GM19395 (cell line): ENCODE measurements around the gene SLC17A8.
"Not testable (repeated sequence)": the region's sequence is repeated elsewhere in the genome, so short reads cannot be mapped to it uniquely, and the experiment has no call there.

Source experiments
- ATAC-seq: cut with Tn5 transposase; IDR thresholded peaks from one replicate; pipeline ENCODE4 v1.9.1; 2021; ENCODE audit warnings: mild to moderate bottlenecking, moderate library complexity; ENCODE audit not compliant: unreplicated experiment

Gene SLC17A8

DNA sequence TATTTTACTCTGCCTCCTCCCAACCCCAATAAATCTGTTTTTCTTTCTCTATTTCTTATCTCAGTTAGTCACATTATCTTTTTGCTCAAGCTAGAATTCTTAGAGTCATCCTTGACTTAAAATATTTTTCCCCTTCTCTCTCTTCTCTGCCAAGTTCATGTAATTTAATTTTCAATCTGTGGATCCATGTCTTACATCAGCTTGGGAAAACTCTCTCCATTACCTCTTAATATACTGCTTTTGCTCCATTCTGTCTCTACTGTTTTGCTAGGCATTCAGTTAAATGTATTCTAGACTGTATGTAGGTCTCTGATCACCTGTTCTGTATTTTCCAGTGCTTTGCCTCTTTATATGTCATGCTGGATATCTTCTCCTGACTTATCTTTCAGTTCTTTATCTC lies 65.8 kb downstream of the SLC17A8 start:
- ATAC-seq, result no peak

DNA sequence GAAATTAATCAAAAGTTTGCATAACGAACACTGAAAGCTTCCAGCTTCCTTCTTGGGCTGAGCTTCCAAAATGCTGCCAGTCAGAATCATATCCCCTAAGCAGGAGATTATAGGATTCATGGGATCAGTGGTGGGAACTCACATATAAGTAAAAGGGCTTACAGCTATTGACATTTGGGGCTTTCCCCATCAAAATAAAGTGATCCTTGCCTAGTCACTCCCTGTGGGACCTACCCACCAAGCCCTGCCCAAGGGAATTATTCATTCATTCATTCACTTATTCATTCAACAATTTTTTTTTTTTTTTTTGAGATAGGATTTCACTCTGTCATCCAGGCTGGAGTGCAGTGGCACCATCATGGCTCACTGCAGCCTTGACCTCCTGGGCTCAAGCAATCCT lies 69.3 kb downstream of the SLC17A8 start:
- ATAC-seq, result no peak

DNA sequence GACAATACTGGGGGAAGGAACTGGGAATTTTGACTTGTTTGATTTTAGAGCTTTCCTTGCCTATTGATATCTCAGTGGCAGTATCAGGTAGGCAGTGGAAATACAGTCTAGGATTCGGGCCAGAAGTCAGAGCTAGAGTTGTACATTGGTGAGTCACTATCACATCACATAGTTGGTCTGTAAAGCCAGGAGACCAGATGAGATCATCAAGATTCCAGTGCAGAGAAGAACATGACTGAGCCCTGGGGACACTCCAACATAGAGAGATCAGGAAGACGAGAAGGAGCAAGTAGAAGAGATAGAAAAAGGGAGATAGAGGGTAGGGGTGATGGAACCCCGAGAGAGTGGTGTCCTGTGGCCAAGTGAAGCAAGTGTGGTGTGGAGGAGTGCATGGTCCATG lies 70.2 kb downstream of the SLC17A8 start:
- no peak for ATAC-seq

DNA sequence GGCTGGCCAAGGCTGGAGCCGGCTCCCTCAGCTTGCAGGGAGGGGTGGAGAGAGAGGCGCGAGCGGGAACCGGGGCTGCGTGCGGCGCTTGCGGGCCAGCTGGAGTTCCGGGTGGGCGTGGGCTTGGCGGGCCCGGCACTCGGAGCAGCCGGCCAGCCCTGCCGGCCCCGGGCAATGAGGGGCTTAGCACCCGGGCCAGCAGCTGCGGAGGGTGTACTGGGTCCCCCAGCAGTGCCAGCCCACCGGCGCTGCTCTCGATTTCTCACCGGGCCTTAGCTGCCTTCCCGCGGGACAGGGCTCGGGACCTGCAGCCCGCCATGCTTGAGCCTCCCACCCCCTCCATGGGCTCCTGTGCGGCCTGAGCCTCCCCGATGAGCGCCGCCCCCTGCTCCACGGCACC lies 73.4 kb downstream of the SLC17A8 start:
- not testable (repeated sequence) for ATAC-seq

DNA sequence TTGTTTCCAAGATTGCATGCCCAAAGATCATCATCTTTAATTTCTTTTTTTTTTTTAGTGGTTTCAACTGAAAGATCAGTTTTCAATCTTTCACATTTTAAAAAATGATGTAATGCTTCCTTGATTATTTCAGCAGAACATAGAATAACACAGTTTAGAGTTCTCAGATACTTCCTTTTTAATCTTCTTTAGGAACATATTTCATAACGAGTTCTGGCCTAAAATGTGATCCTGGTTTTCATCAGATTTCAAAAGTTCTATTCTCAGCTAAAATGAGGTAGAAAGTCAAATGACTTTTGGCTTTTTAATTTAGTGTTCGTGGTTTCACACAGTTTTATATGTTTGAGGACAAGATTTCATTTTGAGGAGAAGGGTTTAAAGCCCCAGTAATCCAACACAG lies 76.8 kb downstream of the SLC17A8 start:
- ATAC-seq, result no peak

DNA sequence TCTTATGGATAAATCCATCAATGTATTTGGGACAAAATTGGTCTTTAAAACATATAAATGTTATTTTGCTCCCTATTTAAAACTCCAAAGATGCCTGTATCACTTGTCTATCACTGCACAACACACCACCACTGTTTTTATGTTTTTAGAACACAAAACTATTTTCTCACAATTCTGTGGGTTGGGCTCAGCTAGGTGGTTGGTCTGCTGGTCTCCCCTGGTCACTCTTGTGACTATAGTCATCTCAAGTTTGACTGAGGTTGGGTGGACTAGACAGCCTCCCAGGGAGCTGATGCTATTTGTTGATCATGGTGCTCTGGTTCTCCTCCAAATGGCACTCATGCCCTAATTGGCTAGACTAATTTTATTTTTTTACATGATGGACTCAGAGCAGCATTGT lies 77.3 kb downstream of the SLC17A8 start:
- no peak for ATAC-seq

DNA sequence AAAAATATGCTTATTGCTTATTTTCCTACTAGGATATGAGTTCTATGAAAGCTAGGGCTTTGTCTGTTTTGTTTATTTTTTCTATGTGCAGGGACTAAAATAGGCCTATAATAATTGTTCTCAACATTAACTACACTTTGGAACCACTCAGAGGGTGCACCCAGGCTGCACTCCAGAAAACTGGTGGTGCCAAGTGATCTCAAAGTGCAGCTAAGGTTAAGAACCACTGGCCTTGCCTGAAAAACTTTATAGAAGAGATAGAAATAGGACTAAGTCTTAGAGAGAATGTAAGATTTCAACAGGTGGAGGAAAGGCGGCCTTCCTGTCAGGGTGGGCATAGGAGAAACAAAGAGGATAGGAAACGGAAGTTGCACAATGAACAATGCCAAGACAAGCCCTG lies 79.1 kb downstream of the SLC17A8 start:
- ATAC-seq, result no peak

DNA sequence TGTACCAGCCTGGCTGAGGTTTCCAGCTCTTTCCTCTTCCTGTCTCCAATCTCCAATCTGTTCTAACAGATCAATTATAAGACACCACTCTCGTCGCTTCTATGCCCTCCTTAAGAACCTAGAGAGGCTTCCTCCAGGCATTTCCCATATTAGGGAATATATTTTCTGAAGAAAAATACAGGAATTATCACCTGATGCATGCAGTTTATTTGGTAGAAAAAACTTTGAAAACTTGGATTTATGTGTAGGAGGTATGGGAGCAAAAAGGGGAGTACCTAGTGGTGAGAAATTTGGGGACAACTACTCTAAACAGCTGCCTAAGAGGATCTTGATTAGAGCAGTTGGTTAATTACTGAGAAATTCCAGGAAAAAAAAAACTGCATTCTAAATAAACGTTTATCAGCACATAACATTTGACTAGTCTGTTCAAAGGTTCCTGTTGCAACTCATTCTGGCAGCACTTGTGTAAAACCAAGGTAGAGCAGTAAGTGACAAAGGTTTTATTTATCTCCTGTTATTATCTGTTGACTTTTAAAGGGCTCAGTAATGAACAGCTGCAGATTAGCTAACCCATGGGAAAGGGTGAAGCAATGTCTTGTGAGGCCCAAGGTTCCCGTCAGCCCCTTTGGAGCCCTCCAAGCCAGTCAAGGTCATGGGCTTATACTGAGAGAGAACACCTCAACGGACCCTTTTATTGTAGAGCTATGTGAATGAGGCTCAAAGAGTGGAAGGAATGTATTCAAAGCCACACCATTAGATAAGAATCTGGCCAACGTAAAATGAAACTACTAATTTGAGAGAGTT lies 80.4 kb downstream of the SLC17A8 start:
- ATAC-seq, result no peak

DNA sequence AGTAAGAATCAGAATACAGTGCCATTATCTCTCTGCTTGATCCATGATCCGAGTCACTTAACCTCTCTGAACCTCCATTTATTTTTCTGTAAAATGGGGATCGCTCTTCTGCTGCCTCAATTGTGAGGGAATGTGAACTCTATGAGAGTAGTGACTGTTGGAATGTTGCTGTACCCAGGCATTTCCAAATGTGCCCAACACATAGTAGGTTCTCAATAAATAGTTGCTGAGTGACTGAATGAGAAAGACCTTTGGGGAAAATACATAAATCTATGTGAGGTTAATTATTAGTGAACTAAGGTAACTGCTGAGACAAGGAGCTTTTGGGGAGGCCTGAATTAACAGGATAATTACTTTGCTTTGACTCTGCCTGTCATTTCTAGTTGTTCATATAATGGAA lies 82.9 kb downstream of the SLC17A8 start:
- no peak for ATAC-seq

DNA sequence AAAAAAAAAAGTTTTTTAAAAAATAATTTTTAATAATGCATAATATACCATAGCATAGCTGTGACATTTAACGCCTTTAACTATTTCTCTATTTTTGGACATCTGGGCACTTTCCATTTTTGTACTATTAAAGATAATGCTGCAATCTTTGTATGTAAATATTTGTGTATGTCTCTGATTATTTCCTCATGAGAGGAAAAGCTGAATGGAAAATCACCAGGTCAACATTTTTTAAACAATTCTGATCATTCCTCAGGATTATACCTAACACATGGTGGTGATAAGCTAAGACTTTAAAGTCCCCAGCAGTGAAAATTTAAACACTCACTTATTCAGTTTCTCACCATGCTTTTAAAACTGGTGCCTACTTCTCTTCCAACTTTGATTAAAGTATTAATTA lies 85.5 kb downstream of the SLC17A8 start:
- ATAC-seq, result no peak

DNA sequence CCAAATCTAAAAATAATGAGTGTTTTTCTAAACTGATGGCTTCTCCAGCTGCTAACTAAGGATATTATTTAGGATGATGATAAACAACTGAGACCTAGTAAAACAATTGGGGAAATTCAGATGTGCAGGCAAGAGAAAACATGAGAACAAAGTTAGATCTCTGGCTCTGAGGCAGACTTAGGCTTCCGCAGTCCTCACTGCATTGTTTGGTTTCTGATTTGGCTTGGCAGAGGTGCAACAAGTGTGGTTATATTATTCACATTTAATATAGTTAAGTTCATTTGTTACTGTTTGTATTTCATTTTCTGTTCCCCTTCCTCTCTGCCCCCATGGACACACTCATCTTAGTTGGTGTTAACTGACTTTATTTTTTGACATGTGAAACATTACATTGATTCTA lies 86.6 kb downstream of the SLC17A8 start:
- no peak for ATAC-seq

DNA sequence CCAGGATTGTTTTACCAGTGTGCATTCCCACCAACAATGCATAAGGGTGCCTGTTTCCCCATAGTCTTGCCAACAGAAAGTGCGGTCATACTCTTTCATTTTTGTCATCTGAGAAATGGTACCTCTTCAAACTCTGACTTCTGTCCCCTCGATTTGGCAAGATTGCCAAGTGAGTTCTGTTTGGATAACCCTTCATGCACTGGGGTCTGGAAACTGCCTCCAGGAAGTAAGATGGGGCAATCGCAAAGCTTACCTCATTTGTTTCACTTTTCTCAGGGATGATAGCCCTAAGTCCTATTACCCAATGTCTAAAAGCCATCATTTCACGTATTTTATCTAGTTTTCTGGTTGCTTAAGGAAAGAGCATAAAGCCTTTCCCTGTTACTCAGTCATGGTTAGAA lies 88.2 kb downstream of the SLC17A8 start:
- no peak for ATAC-seq

DNA sequence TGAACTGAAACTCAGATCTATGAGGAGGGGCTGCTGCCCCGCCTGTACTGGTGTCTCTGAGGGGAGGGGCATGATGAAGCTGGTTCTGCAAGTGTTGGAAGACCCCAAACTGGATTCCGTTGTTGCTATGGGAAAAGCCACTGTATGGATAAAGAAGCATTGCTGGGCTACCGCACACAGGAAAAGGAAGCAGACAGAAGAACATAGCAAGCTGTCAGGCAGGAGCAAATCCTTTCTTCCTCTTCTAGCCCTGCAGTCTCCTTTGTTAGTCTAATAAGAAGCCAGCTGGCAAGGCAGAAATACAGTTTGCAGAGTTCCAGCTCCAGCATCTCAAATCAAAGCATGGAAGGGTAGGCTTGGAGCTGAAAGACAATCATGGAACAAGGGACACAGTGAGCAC lies 90.5 kb downstream of the SLC17A8 start:
- ATAC-seq, result no peak

DNA sequence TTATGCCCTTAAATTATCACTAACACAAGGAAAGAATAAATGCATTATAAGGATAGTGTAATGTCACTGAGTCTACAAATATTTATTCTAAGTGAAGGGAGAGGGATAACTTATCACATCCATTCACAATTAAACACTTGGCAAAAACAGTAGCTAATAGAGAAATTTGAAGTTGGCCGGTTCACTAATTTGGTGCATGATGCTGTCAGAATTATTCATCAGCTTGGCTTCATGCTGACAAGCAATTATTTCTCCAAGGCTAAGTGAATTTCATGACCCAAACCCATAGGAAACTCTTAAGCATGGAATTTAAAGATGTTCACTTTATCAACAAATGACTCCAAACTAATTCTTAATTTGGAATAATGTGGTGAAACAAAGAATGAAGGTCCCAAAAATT lies 91.8 kb downstream of the SLC17A8 start:
- ATAC-seq, result no peak

DNA sequence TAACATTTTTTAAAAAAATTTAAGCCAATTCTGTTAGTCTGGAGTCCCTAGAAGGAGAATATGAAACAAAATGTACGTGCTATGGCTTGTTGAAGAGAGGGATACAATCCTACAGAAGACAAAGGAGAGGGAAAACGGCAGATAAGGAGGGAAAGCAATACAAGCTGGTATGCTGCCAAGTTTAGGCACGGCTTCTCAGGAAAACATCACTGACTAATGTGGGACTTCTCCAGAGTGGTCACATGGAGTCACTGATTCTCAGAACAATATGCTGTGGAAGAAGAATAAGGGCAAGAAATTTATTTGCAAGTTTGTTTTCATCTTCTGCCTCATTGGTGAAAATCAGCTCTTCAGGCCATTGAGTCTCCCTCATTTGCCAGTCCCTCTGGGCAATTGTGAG lies 93.9 kb downstream of the SLC17A8 start:
- ATAC-seq, result no peak

DNA sequence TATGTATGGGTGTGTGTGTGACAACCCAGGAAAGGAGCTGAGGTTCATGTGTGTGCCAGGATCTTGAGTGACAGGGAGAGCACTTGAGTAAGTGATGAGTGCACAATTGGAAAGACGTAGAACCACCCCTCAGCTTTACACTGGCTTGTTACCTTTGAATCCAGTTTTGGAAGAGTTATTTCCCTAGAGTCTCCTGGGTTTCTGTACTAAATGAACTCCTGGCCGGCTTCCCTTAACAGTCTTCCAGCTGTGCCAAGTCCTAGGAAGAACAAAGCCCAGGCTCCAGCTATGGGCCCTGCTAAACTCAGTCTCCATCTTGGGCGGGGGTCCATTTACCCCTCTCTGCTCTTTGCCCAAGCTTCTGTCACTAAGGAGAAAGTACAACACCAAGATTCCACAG lies 97.1 kb downstream of the SLC17A8 start:
- ATAC-seq, result no peak

DNA sequence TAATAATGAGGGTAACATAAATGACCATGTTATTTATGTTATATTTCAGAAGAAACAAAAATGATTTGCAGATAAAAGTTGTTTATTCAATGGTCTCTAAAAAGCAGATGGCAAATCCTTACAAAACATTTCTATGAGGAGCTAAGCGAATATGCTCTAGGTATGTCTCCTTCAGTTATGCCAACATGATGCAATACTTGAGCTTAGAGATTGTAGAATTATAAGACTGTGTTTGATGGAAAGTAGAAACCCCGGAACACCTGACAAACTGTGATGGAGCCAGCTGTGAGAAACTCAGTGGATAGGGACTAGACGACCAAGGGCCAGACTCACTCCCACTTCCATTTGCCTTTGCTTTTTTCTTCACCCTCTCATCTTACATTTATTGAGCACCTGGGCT lies 99.0 kb downstream of the SLC17A8 start:
- ATAC-seq, result no peak

DNA sequence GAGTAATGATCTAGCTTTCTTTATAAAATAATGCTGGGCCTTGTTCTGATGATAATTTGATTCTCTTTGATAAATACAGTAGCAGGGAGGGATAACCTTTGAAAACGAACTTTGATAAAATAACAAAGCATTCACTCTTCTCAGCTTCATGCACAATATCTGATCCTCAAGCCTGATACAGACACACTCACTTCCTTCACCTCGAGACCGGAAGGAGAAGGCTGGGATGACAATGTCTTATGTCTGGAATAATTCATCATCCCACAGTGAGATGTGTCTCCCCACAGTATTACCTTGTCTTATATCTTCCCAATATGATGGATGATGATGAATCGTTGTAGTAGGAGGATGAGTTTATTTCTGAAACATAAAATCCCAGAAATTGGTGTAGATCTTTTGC lies 101.3 kb downstream of the SLC17A8 start:
- ATAC-seq, result no peak

DNA sequence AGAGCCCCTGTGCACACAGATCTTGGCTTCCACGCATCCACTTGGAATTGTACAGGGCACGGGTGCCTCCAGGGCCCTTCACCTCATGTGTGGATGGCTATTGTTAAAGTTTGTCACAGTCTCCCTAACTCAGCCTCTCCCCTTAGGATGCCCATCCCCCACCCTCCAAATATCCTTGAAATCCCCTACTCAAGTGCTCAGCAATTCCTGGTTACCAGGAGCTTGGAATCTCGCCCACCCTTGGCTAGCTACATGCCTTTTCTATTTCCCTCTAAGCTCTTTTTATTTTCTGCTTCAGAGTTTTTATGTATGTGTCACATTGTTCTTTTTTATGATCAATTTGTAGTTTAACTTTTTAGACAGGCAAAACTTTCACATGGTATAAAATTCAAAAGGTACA lies 103.8 kb downstream of the SLC17A8 start:
- no peak for ATAC-seq

DNA sequence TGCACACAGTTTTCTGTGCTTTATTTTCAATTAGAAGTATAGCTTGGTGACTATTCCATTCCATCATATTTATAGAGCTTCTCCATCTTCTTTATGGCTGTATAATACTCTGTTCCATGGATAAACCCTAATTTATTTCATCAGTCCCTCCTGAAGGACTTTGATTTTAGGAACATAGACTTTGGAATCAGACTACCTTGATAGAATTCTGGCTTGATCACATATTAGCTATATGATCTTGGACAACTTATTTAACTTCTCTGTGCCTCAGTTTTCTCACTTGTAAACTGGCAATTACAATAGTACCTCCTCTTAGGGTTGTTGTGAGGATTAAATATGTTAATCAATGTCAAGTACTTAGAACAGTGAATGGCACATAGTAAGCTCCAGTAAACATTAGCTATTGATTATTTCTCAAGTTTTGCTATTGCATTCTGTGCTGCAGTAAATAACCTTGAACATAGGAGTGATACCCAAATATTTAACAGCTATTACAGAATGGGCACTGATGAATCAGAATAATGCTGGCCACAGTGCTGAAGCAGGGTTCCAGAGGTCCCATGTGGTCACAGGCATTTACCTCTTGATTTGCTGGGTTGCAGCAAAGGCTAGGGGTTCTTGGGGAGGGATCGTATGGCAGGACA lies 104.6 kb downstream of the SLC17A8 start:
- ATAC-seq, result no peak

DNA sequence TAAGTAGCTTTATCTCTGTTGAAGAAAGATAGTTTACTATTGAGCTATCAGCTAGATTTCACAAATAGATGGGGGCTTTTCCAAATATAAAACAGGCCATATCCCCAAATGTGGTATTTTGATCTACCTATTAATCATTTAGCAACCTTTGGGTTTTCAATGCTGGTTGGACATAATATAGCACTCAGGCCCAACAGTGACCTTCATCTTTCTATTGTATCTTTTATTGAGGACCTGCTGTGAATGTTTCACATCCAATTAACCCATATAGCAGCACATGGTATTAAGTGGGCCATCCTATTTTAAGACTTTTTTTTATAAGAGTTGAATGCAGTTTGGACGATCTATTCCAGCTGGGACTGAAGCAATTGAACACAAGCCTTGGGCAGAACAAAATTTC lies 106.8 kb downstream of the SLC17A8 start:
- no peak for ATAC-seq

DNA sequence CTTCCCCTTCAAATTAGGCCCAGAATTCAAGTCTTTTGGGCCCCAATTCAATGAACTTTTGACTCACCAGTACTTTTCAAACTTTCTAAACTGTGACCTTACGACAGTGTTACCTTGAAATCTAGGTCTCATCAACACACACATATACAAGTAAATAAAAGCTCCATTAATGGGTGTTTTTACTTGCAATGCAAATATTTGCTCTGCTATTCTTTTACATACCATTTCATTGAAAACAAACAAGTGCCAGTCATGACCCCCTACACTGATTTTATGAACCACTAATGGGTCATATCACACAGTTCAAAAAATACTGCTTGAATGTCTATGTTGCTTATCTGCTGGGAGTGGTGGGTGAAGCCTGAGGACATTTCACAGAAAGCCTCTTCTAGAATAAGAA lies 107.7 kb downstream of the SLC17A8 start:
- ATAC-seq, result no peak

DNA sequence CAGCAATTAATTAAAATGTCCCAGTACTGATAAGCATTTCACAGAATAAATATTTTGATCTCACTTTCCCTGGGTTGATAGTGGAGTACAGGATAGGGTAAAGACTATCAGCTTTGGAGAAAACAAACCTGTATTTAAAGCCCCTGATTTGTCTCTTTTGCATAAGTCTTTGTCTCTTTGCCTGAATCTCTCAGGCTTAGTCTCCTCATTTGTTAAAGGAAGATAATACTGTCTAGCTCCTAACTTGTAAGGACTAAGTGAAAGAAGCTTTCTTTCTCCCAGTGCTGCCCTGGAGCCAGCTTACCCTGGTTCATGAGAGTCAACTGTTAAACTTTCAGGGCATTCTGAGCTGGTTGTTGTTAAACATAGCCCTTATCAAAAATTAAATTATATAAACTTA lies 111.3 kb downstream of the SLC17A8 start:
- ATAC-seq, result no peak
